ENCODE measurements around the gene FGFR3.

GRCh38 chr4:1824746-1825145 is 31.7 kb downstream of the FGFR3 start:
- no peak for TF ChIP-seq PATZ1 (CRISPR knock-in tag; IDR thresholded peaks at IDR 0.05; ENCODE audit: borderline replicate concordance)
- no peak for TF ChIP-seq SAFB2 (IDR thresholded peaks at IDR 0.05; ENCODE audit: borderline replicate concordance, low read depth, low read length, severe bottlenecking)
- TF ChIP-seq BRD4 (IDR thresholded peaks at IDR 0.05) = no peak
- no peak for TF ChIP-seq ZNF253 (CRISPR knock-in tag; conservative IDR thresholded peaks at IDR 0.05)
- no peak for TF ChIP-seq CTCF (IDR thresholded peaks at IDR 0.05 in 2 of 3, conservative IDR thresholded peaks at IDR 0.05 in 1 of 3; ENCODE audit: insufficient read depth in 2 of 3, low read depth in 1 of 3, low read length in 3 of 3)
- TF ChIP-seq FOXA3 (CRISPR knock-in tag; conservative IDR thresholded peaks at IDR 0.05 in 1 of 2, IDR thresholded peaks at IDR 0.05 in 1 of 2) = no peak
- TF ChIP-seq ATF3 (IDR thresholded peaks at IDR 0.05) = no peak
- no peak for TF ChIP-seq ATF3 (CRISPR knock-in tag; conservative IDR thresholded peaks at IDR 0.05)
